ENCODE data around the gene EMP2.

EMP2 gene

GRCh38 chr16:10543231-10543977, 37.0 kb downstream of the EMP2 start:
- Histone ChIP-seq H3K9me3 (ENCODE audit: insufficient read depth, low read depth, low read length) (no peaks in the 10 kb centered on the region), H2AFZ (ENCODE audit: low read length) (no peak overlapping the region), H3K27me3 (ENCODE audit: insufficient read depth, low read length, poor library complexity, severe bottlenecking) (no peaks in the 10 kb centered on the region), H3K79me2 (ENCODE audit: insufficient read depth, low read length) (no peaks in the 10 kb centered on the region), H3K4me1 (ENCODE audit: insufficient read depth, low read length, poor library complexity, severe bottlenecking) (no peaks in the 10 kb centered on the region), H3K4me2 (ENCODE audit: low read depth, low read length, poor library complexity, severe bottlenecking) (no peak overlapping the region), H3F3A (ENCODE audit: low read depth) (no peaks in the 10 kb centered on the region), H3K9ac (ENCODE audit: low read depth, low read length, poor library complexity, severe bottlenecking) (no peak overlapping the region), H3K4me3 (ENCODE audit: low read length, poor library complexity, severe bottlenecking) (no peak overlapping the region), H4K20me1 (ENCODE audit: insufficient read depth, low read length, poor library complexity, severe bottlenecking) (no peaks in the 10 kb centered on the region), H3K9me2 (replicated peaks; ENCODE audit: low read depth, low read length) (no peaks in the 10 kb centered on the region), H3K36me3 (ENCODE audit: insufficient read depth, low read length) (no peaks in the 10 kb centered on the region)
- TF ChIP-seq EZH2phosphoT487 (IDR thresholded peaks at IDR 0.05; ENCODE audit: borderline replicate concordance) = no peak
- TF ChIP-seq, protein P1, sequence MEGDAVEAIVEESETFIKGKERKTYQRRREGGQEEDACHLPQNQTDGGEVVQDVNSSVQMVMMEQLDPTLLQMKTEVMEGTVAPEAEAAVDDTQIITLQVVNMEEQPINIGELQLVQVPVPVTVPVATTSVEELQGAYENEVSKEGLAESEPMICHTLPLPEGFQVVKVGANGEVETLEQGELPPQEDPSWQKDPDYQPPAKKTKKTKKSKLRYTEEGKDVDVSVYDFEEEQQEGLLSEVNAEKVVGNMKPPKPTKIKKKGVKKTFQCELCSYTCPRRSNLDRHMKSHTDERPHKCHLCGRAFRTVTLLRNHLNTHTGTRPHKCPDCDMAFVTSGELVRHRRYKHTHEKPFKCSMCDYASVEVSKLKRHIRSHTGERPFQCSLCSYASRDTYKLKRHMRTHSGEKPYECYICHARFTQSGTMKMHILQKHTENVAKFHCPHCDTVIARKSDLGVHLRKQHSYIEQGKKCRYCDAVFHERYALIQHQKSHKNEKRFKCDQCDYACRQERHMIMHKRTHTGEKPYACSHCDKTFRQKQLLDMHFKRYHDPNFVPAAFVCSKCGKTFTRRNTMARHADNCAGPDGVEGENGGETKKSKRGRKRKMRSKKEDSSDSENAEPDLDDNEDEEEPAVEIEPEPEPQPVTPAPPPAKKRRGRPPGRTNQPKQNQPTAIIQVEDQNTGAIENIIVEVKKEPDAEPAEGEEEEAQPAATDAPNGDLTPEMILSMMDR (conservative IDR thresholded peaks at IDR 0.05; ENCODE audit: low read length) = no peak

- no peak for TF ChIP-seq EZH2phosphoT487 (IDR thresholded peaks at IDR 0.05; ENCODE audit: borderline replicate concordance)
- TF ChIP-seq, protein P1 (conservative IDR thresholded peaks at IDR 0.05; ENCODE audit: low read length) = no peak
- Histone ChIP-seq H3K4me1 (ENCODE audit: insufficient read depth, low read length, poor library complexity, severe bottlenecking) (no peaks in the 10 kb centered on the region), H3K4me2 (ENCODE audit: low read depth, low read length, poor library complexity, severe bottlenecking) (no peak overlapping the region), H2AFZ (ENCODE audit: low read length) (no peak overlapping the region), H3K36me3 (ENCODE audit: insufficient read depth, low read length) (no peaks in the 10 kb centered on the region), H3K9me3 (ENCODE audit: insufficient read depth, low read depth, low read length) (no peaks in the 10 kb centered on the region), H3K9ac (ENCODE audit: low read depth, low read length, poor library complexity, severe bottlenecking) (no peak overlapping the region), H3K4me3 (ENCODE audit: low read length, poor library complexity, severe bottlenecking) (no peak overlapping the region), H3F3A (ENCODE audit: low read depth) (no peaks in the 10 kb centered on the region), H3K79me2 (ENCODE audit: insufficient read depth, low read length) (no peaks in the 10 kb centered on the region), H3K9me2 (replicated peaks; ENCODE audit: low read depth, low read length) (no peaks in the 10 kb centered on the region), H3K27me3 (ENCODE audit: insufficient read depth, low read length, poor library complexity, severe bottlenecking) (no peaks in the 10 kb centered on the region), H4K20me1 (ENCODE audit: insufficient read depth, low read length, poor library complexity, severe bottlenecking) (no peaks in the 10 kb centered on the region)
Observed at GRCh38 chr16:10541366-10541765, 39.0 kb downstream of the EMP2 start.

- no peaks in the 10 kb centered on the region for H3K36me3 ChIP-seq (ENCODE audit: insufficient read depth, low read length)
- H3K9ac ChIP-seq (ENCODE audit: low read depth, low read length, poor library complexity, severe bottlenecking) = no peak overlapping the region
Observed at GRCh38 chr16:10539793-10540192, 40.6 kb downstream of the EMP2 start.

More at GRCh38 chr16:10539793-10540192, 40.6 kb downstream of the EMP2 start:
- no peaks in the 10 kb centered on the region for H3F3A ChIP-seq (ENCODE audit: low read depth)
- no peaks in the 10 kb centered on the region for H3K79me2 ChIP-seq (ENCODE audit: insufficient read depth, low read length)
- no peaks in the 10 kb centered on the region for H3K27me3 ChIP-seq (ENCODE audit: insufficient read depth, low read length, poor library complexity, severe bottlenecking)
- H3K9me2 ChIP-seq (replicated peaks; ENCODE audit: low read depth, low read length) = no peaks in the 10 kb centered on the region
- no peak overlapping the region for H3K4me2 ChIP-seq (ENCODE audit: low read depth, low read length, poor library complexity, severe bottlenecking)
- H3K4me1 ChIP-seq (ENCODE audit: insufficient read depth, low read length, poor library complexity, severe bottlenecking) = no peaks in the 10 kb centered on the region
- TF ChIP-seq, protein P1 (conservative IDR thresholded peaks at IDR 0.05; ENCODE audit: low read length) = no peak
- TF ChIP-seq EZH2phosphoT487 (IDR thresholded peaks at IDR 0.05; ENCODE audit: borderline replicate concordance) = no peak
- no peaks in the 10 kb centered on the region for H3K9me3 ChIP-seq (ENCODE audit: insufficient read depth, low read depth, low read length)
- no peaks in the 10 kb centered on the region for H4K20me1 ChIP-seq (ENCODE audit: insufficient read depth, low read length, poor library complexity, severe bottlenecking)
- H3K4me3 ChIP-seq (ENCODE audit: low read length, poor library complexity, severe bottlenecking) = no peak overlapping the region
- H2AFZ ChIP-seq (ENCODE audit: low read length) = no peak overlapping the region

Data from Loucy (cell line).